AG04449 (cell line): Measurements from ENCODE around the gene DPP3.
"Not testable (repeated sequence)": the region's sequence is repeated elsewhere in the genome, so short reads cannot be mapped to it uniquely, and the experiment has no call there.

Source experiments
- CTCF ChIA-PET: fragments of 350-600 bp; formaldehyde crosslinking; extraction: SDS; loops from one replicate; lab custom pipeline; 2021; ENCODE audit warnings: antibody characterized with exemption; lab: Yijun Ruan, JAX
- POLR2A ChIA-PET: fragments of 400-600, 350-600 bp; formaldehyde crosslinking; extraction: SDS; loops from one replicate; lab custom pipeline; 2020; ENCODE audit warnings: antibody characterized with exemption, inconsistent platforms; lab: Yijun Ruan, JAX
- DNase-seq: peaks from one replicate; pipeline ENCODE4 v3.0.0-alpha.2; 2010; ENCODE audit warnings: low read depth, low spot score
- H3K4me3 ChIP-seq: 2 replicates; pipeline ENCODE4 v1.5.1; 2011; ENCODE audit warnings: low read depth, mild to moderate bottlenecking, control low read depth, low read length
- TF ChIP-seq, protein P1 (sequence below): IDR thresholded peaks from one replicate; pipeline ENCODE4 v1.5.1; 2011; ENCODE audit warnings: mild to moderate bottlenecking, moderate library complexity, low read length, control low read depth, inconsistent platforms; ENCODE audit not compliant: insufficient read depth; ENCODE audit errors: missing control alignments

Gene DPP3

DNA sequence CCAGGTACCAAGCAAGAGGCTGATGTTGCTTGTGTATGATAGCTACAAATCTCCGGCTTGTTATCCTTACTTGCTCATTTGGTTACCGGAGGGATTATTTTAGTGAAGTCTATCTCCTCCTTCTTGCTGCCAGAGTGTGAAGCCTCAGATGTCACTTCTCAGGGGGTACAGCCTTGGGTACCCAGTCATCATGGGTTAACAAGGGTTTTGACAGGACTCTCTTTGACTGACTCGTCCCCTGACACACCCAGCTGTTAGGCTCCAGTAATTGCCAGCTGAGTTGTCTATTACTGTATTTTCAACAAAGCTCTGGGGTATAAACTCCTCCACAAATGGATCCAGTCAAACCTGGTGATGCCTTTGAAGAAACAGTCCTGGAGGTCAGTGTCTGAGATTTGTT lies 25.4 kb upstream of the DPP3 start:
- POLR2A ChIA-PET = no interaction called here
- CTCF ChIA-PET = interaction anchor here (1.2 to 2.8 kb wide), 4 partner anchors 10 to 68 kb away, joined by 4 to 12 read pairs (median 7); partner anchors contain the start of gene MRPL11
- TF ChIP-seq, protein P1, sequence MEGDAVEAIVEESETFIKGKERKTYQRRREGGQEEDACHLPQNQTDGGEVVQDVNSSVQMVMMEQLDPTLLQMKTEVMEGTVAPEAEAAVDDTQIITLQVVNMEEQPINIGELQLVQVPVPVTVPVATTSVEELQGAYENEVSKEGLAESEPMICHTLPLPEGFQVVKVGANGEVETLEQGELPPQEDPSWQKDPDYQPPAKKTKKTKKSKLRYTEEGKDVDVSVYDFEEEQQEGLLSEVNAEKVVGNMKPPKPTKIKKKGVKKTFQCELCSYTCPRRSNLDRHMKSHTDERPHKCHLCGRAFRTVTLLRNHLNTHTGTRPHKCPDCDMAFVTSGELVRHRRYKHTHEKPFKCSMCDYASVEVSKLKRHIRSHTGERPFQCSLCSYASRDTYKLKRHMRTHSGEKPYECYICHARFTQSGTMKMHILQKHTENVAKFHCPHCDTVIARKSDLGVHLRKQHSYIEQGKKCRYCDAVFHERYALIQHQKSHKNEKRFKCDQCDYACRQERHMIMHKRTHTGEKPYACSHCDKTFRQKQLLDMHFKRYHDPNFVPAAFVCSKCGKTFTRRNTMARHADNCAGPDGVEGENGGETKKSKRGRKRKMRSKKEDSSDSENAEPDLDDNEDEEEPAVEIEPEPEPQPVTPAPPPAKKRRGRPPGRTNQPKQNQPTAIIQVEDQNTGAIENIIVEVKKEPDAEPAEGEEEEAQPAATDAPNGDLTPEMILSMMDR = no peak

DNA sequence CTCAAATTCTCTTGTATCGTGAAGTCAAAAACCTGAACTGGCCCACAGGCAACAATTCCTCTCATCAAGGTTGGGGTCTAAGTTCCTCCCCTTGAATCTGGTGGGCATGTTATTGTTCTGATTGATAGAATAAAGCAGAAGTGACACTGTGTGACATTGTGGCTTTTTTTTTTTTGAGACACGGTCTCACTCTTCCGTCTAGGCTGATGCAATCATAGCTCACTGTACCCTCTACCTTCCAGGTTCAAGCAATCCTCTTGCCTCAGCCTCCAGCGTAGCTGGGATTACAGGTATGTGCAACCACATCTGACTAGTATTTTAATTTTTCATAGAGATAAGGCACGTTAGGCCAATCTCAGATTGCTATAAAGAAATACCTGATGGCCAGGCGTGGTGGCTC lies 22.4 kb upstream of the DPP3 start:
- ChIA-PET CTCF (interaction anchor here (1.4 kb wide), 1 partner anchor 19 kb away, joined by 3 read pairs; the partner anchor contains the start of gene MRPL11), POLR2A (no interaction called here)
- no peak overlapping the region for H3K4me3 ChIP-seq
- no peak for DNase-seq
- TF ChIP-seq, protein P1 = no peak

More for the DNA sequence above, 25.4 kb upstream of the DPP3 start:
- no peak for DNase-seq
- H3K4me3 ChIP-seq = no peak overlapping the region

DNA sequence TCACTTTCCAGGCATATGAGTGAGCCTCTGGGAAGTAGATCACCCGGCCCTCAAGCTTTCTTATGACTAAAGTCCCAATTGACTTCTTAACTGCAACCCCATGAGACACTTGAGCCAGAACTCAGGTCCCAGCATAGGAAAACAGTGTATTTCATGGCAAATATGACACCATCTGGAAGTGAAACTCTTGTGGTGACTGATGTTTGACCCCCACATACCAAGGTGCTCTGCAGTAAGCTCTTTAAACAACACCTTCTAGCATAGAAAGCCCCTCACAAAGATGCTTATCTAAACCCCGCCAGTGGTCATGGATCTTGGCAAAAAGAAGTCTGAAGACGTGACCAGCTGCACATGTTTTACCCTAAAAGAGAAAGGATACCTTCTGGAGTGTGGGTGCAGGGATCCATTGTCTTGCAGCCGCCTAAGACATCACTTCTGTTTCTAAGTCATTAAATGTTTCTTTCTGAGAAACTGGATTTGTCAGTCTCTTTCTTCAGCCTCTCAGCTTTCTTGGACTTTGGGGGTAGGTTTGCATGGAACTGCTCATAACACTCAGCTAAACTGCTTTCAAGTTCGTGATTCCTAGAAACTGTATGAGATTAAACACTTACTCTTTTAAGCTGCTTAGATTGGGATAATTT lies 21.0 kb upstream of the DPP3 start:
- CTCF ChIA-PET = interaction anchor here (1.3 to 1.7 kb wide), 3 partner anchors 28 to 70 kb away, joined by 3 to 5 read pairs (median 3); no protein-coding TSS in a partner anchor
- POLR2A ChIA-PET = interaction anchor here (1.0 kb wide), 1 partner anchor 21 kb away, joined by 3 read pairs; the partner anchor contains the start of gene DPP3
- TF ChIP-seq, protein P1 = no peak
- DNase-seq = no peak
- no peak overlapping the region for H3K4me3 ChIP-seq

DNA sequence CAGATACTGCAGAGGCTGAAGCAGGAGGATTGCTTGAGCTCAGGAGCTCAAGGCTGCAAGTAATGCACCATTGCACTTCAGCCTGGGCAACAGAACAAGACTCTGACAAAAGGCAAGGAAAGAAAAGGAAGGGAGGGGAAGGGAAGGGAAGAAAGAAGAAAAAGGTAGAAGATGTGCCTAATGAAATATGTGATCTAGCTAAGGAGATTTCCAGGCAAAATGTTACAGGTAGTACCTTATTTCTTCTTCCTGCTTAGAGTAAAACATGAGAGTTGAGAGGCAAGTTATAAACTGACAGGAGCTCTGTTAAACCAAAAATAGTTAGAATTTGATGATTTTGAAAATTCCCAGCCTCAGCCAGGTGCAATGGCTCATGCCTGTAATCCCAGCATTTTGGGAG lies 18.2 kb upstream of the DPP3 start:
- TF ChIP-seq, protein P1 = no peak
- no peak for DNase-seq
- no peak overlapping the region for H3K4me3 ChIP-seq
- ChIA-PET POLR2A (no interaction called here), CTCF (interaction anchor here (0.7 to 1.4 kb wide), 6 partner anchors 23 to 216 kb away, joined by 3 to 7 read pairs (median 4); partner anchors contain the start of genes MRPL11 and RBM4B)

DNA sequence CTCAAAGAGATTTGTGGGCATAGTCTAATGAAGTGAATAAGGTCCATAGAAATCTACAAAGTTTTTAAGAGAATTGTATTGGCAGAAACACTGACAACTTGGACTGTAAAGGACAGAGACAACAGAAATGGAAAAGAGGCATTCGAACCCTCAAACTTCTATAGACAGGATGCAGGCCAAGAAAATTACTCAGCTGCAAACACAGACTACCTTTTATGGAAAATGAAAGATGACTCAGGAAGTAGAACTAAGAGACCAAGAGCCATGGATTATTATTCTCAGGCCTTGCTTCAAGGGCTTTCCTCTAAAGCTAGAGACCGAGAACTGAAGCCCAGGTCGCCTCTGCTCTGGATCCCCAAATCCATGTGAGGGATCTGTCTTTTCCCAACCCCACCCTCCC lies 17.3 kb upstream of the DPP3 start:
- CTCF ChIA-PET = interaction anchor here (0.9 kb wide), 1 partner anchor 24 kb away, joined by 3 read pairs; the partner anchor contains the start of gene MRPL11
- no peak for DNase-seq
- TF ChIP-seq, protein P1 = no peak
- POLR2A ChIA-PET = no interaction called here
- H3K4me3 ChIP-seq = no peak overlapping the region

DNA sequence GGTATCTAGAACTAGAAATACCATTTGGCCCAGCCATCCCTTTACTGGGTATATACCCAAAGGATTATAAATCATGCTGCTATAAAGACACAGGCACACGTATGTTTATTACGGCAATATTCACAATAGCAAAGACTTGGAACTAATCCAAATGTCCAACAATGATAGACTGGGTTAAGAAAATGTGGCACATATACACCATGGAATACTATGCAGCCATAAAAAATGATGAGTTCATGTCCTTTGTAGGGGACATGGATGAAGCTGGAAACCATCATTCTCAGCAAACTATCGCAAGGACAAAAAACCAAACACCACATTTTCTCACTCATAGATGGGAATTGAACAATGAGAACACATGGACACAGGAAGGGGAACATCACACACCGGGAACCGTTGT lies 16.1 kb upstream of the DPP3 start:
- CTCF ChIA-PET = interaction anchor here (1.2 to 1.4 kb wide), 2 partner anchors 25 to 214 kb away, joined by 3 read pairs; partner anchors contain the start of genes MRPL11 and RBM4B
- H3K4me3 ChIP-seq, POLR2A ChIA-PET: not testable (repeated sequence)

More for the DNA sequence above, 16.1 kb upstream of the DPP3 start:
- DNase-seq = not testable (repeated sequence)
